Measurements from ENCODE around the gene CDX2. TPM values are rescaled to one million over a fixed set of nuclear protein-coding genes. Genes with fewer than 3 reads are reported as not detected.

CDX2 gene
- total RNA-seq, 4 donors from 2014 or later: 119 to 199 (median 136) TPM

DNA sequence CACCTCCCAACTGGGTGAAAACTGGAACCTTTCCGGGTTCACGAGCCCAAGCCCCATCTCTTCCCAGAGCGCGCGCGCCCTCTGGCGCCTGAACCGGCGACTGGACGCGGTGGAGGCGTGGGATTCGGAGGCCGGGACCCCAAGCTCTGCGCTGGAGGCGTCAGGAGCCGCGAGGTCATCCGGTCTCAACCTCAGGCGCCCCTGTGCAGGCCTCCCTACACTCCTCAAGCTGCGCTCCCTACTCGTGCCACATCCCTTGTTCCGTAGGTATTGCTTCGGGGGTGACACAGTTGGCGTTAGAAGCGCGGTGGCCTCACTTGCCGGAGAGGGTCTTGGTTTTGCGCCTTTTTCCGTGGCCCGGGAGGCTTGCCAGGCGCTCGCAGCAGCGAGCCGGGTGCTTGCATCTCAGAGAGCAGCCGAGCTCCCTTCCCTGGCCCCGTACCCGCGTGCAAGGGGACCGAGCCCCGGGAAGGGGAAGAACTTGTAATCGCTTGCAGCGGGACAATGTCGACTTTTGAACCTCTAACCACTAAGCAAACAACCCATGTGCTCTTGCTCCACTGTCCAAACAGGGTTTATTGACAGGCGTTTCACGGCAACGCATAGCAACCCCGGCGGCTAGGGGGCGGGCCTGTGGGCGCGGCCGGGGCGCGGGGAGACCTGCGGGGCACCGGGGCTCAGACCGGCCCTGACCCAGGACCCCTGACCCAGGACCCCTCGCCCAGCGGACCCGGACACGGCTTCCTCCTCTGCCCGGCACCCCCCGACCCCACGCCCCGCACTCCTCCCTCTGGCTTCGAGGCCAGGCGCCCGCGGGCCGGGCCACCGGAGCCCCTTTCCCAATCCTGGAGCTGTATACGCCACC lies 8.5 kb downstream of the CDX2 start:
- WGBS, 2 donors (ENCODE audit: low coverage in 1 of 2): 0 to 2% methylated on average over 1 to 53 of the region's 73 CpGs
- TF ChIP-seq, protein P1, sequence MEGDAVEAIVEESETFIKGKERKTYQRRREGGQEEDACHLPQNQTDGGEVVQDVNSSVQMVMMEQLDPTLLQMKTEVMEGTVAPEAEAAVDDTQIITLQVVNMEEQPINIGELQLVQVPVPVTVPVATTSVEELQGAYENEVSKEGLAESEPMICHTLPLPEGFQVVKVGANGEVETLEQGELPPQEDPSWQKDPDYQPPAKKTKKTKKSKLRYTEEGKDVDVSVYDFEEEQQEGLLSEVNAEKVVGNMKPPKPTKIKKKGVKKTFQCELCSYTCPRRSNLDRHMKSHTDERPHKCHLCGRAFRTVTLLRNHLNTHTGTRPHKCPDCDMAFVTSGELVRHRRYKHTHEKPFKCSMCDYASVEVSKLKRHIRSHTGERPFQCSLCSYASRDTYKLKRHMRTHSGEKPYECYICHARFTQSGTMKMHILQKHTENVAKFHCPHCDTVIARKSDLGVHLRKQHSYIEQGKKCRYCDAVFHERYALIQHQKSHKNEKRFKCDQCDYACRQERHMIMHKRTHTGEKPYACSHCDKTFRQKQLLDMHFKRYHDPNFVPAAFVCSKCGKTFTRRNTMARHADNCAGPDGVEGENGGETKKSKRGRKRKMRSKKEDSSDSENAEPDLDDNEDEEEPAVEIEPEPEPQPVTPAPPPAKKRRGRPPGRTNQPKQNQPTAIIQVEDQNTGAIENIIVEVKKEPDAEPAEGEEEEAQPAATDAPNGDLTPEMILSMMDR (IDR thresholded peaks at IDR 0.05): peak; percentile 45 to 81 (median 59)
- TF ChIP-seq EP300 (IDR thresholded peaks at IDR 0.05; ENCODE audit: low read depth): no peak
- TF ChIP-seq POLR2AphosphoS5 (IDR thresholded peaks at IDR 0.05): peak; percentile 47 to 93 (median 89)
- peak; percentile 87 for TF ChIP-seq POLR2A (IDR thresholded peaks at IDR 0.05)

GRCh38 chr13:27959976-27960361 lies 9.1 kb downstream of the CDX2 start:
- in situ Hi-C loops (cut with MboI; ENCODE audit: low pct_ligation_motif_present in 1 of 4, low pct_unique_long_range_greater_than_20kb in 1 of 4, low sequenced_read_pairs in 3 of 4) (no loop called here), intact Hi-C loops (cut with DNase I; ENCODE audit: low total_unique reads) (no loop called here)
- DNase-seq: no peak
- TF ChIP-seq POLR2AphosphoS5 (IDR thresholded peaks at IDR 0.05) (no peak), EP300 (IDR thresholded peaks at IDR 0.05; ENCODE audit: low read depth) (no peak), POLR2A (IDR thresholded peaks at IDR 0.05) (no peak)
- TF ChIP-seq, protein P1 (IDR thresholded peaks at IDR 0.05): no peak
- peaks cover 95% of the 10 kb centered on the region for H3K27me3 ChIP-seq
- H3K27ac ChIP-seq: peak overlapping the region; percentile 75 to 97 (median 92)
- peak overlapping the region in 2 of 4 donors; percentile 30 to 72 for H3K4me3 ChIP-seq
- no peaks in the 10 kb centered on the region for H3K9me3 ChIP-seq
- H3K36me3 ChIP-seq: no peaks in the 10 kb centered on the region
- peaks cover 0 to 78% (median 44%) of the 10 kb centered on the region in 4 donors for H3K4me1 ChIP-seq
- WGBS, 2 donors (ENCODE audit: low coverage in 1 of 2): 17 to 28% methylated on average over 13 to 14 of the region's 14 CpGs

More for the DNA sequence above, 8.5 kb downstream of the CDX2 start:
- in situ Hi-C loops (cut with MboI; ENCODE audit: low pct_ligation_motif_present in 1 of 4, low pct_unique_long_range_greater_than_20kb in 1 of 4, low sequenced_read_pairs in 3 of 4): no loop called here
- intact Hi-C loops (cut with DNase I; ENCODE audit: low total_unique reads): no loop called here
- H3K27ac ChIP-seq: peak overlapping the region; percentile 75 to 97 (median 92)
- peak; percentile 88 for DNase-seq
- peak overlapping the region in 3 of 4 donors; percentile 16 to 72 (median 30) for H3K4me3 ChIP-seq
- H3K36me3 ChIP-seq: no peaks in the 10 kb centered on the region
- peaks cover 95% of the 10 kb centered on the region for H3K27me3 ChIP-seq
- no peaks in the 10 kb centered on the region for H3K9me3 ChIP-seq
- H3K4me1 ChIP-seq: peaks cover 0 to 72% (median 44%) of the 10 kb centered on the region in 4 donors

GRCh38 chr13:27956576-27957300 lies 12.4 kb downstream of the CDX2 start:
- Histone ChIP-seq H3K36me3 (no peaks in the 10 kb centered on the region), H3K27ac (peak overlapping the region; percentile 31 to 97 (median 92)), H3K9me3 (no peaks in the 10 kb centered on the region), H3K27me3 (peaks cover 100% of the 10 kb centered on the region), H3K4me3 (no peak overlapping the region), H3K4me1 (peaks cover 0 to 80% (median 36%) of the 10 kb centered on the region in 4 donors)
- intact Hi-C loops (cut with DNase I; ENCODE audit: low total_unique reads): no loop called here
- 19 to 23% methylated on average over 5 of the region's 5 CpGs for WGBS, 2 donors (ENCODE audit: low coverage in 1 of 2)
- in situ Hi-C loops (cut with MboI; ENCODE audit: low pct_ligation_motif_present in 1 of 4, low pct_unique_long_range_greater_than_20kb in 1 of 4, low sequenced_read_pairs in 3 of 4): no loop called here
- no peak for TF ChIP-seq POLR2AphosphoS5 (IDR thresholded peaks at IDR 0.05)
- TF ChIP-seq POLR2A (IDR thresholded peaks at IDR 0.05): no peak
- no peak for TF ChIP-seq EP300 (IDR thresholded peaks at IDR 0.05; ENCODE audit: low read depth)
- TF ChIP-seq, protein P1 (IDR thresholded peaks at IDR 0.05): no peak
- no peak for DNase-seq

DNA sequence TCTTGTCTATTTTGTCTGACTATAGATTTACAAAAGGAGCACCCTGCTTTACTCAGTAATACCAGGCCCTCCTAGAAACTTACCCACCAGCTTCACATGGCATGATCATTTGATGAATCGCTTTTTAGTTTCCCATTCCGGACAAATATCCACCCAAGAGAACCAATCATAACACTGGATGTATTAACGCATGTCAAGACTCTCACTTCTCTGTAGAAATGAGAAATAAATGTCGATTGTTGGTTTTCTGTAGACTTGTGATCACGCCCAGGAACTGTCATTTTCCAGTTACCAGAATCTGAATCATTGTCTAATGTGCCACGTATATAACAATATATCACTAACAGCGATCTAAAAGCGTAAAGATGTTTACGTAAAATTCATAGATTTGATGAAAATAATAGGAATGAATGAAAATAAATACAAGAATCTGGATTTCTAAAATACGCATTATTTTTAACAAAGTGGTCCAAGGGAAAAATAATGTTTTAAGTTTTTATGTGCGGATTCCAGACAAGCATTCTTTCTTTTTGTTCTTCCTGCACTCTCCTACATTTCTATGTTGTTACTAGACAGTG lies 14.0 kb downstream of the CDX2 start:
- in situ Hi-C loops (cut with MboI; ENCODE audit: low pct_ligation_motif_present in 1 of 4, low pct_unique_long_range_greater_than_20kb in 1 of 4, low sequenced_read_pairs in 3 of 4): no loop called here
- no peaks in the 10 kb centered on the region for H3K9me3 ChIP-seq
- peak overlapping the region; percentile 87 to 97 (median 92) for H3K27ac ChIP-seq
- WGBS, 2 donors (ENCODE audit: low coverage in 1 of 2): 50 to 51% methylated on average over 10 to 11 of the region's 11 CpGs
- no peak for TF ChIP-seq POLR2AphosphoS5 (IDR thresholded peaks at IDR 0.05)
- TF ChIP-seq, protein P1 (IDR thresholded peaks at IDR 0.05): no peak
- TF ChIP-seq EP300 (IDR thresholded peaks at IDR 0.05; ENCODE audit: low read depth): no peak
- TF ChIP-seq POLR2A (IDR thresholded peaks at IDR 0.05): no peak
- DNase-seq: no peak
- peaks cover 0 to 63% (median 22%) of the 10 kb centered on the region in 4 donors for H3K4me1 ChIP-seq
- peak overlapping the region in 3 of 4 donors; percentile 38 to 58 (median 54) for H3K4me3 ChIP-seq
- peaks cover 90% of the 10 kb centered on the region for H3K27me3 ChIP-seq
- no peaks in the 10 kb centered on the region for H3K36me3 ChIP-seq
- intact Hi-C loops (cut with DNase I; ENCODE audit: low total_unique reads): no loop called here
